Erythroblast (primary cell): Measurements from ENCODE around the gene RFX8.

Source experiments
- GATA1 ChIP-seq: IDR thresholded peaks from 2 replicates; pipeline ENCODE4 v1.6.1; 2011; ENCODE audit warnings: low read depth, mild to moderate bottlenecking, control low read depth, low read length, moderate library complexity
- POLR2A ChIP-seq: IDR thresholded peaks from 2 replicates; pipeline ENCODE4 v1.6.1; 2011; ENCODE audit warnings: mild to moderate bottlenecking, low read length

DNA sequence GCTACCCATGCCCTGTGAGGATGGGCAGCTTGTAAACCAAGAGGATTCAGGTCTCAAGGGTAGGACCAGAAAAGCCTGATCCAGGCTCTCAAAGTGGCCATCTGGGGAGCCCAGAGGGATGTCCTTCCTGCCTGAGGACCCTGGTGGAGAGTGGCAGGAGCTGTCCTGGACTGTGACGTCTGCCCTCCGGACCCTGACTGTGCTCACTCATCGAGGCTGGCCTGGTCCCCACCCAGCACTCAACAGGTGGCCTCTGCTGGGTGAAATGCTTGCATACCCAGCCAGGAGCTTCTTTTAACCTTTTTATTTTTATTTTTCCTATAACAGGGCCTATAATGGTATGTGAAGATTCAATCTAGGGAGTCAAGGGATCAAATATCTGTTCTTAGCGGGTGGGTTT, 112.1 kb downstream of the RFX8 start:
- no peak for TF ChIP-seq POLR2A
- TF ChIP-seq GATA1: no peak
